NB4 (cell line): Measurements from ENCODE around the gene CALCOCO1.

Experiments used
- CTCF ChIP-seq: IDR thresholded peaks from one replicate; pipeline ENCODE4 v1.5.1; 2012; ENCODE audit warnings: low read depth, low read length
- POLR2A ChIP-seq: IDR thresholded peaks from 2 replicates; pipeline ENCODE4 v1.6.1; 2011; ENCODE audit warnings: mild to moderate bottlenecking; ENCODE audit not compliant: insufficient read length; ENCODE audit errors: extremely low read depth

DNA sequence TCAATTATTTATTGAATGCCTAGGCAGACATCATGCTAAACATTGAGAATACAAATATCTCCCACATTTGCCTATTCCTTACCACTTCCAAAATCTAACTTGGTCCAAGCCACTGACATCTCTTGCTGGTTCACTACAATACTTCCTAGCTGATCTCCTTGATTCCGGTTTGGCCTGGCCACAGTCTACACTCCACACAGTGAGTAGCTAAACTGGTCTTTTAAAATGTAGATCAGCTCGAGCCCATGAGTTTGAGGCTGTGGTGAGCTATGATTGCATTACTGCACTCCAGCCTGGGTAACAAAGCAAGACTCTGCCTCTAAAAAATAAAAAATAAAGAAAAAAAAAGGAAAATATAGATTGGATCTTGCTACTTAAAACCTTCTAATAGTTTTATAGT lies 43.8 kb downstream of the CALCOCO1 start:
- TF ChIP-seq CTCF = no peak
- no peak for TF ChIP-seq POLR2A
